Progenitor cell of endocrine pancreas (in vitro differentiated cells): ENCODE measurements around the gene RPUSD4. TPM values are rescaled to one million over a fixed set of nuclear protein-coding genes. Genes with fewer than 3 reads are reported as not detected.

Source experiments
- DNase-seq: peaks from one replicate; pipeline ENCODE4 v3.0.0; 2021; ENCODE audit warnings: low spot score; ENCODE audit not compliant: unreplicated experiment
- H3K27ac Mint-ChIP-seq: 2 replicates; pipeline ENCODE4 v1.8.0; 2021; ENCODE audit warnings: mild to moderate bottlenecking, moderate library complexity, mixed read lengths
- H3K27me3 Mint-ChIP-seq: 2 replicates; pipeline ENCODE4 v1.8.0; 2021; ENCODE audit warnings: mixed read lengths
- H3K36me3 Mint-ChIP-seq: 2 replicates; pipeline ENCODE4 v1.8.0; 2022; ENCODE audit warnings: mixed read lengths; ENCODE audit not compliant: insufficient read depth
- H3K4me1 Mint-ChIP-seq: 2 replicates; pipeline ENCODE4 v1.8.0; 2021; ENCODE audit warnings: low read depth, mixed read lengths
- H3K4me3 Mint-ChIP-seq: 2 replicates; pipeline ENCODE4 v1.8.0; 2021; ENCODE audit warnings: low read depth, mild to moderate bottlenecking, moderate library complexity, mixed read lengths
- H3K9me3 Mint-ChIP-seq: 2 replicates; pipeline ENCODE4 v1.8.0; 2021; ENCODE audit warnings: low read depth, mixed read lengths
- total RNA-seq: library from RNA; stranded (reverse); gene quantifications from 2 replicates; pipeline ENCODE4 v1.2.1, GENCODE V29; 2021
- TF ChIP-seq, protein P1 (sequence below): fragments of 200-600 bp; sonication (generic); IDR thresholded peaks from one replicate; pipeline ENCODE4 v1.5.0; 2021; ENCODE audit warnings: antibody characterized with exemption, mild to moderate bottlenecking; ENCODE audit not compliant: unreplicated experiment

RPUSD4 gene
- total RNA-seq, 1 donor from 2014 or later, result 41.0 TPM

- Mint-ChIP-seq H3K9me3 (no peaks in the 10 kb centered on the region), H3K4me3 (no peak overlapping the region), H3K4me1 (no peaks in the 10 kb centered on the region), H3K27ac (no peak overlapping the region), H3K27me3 (no peaks in the 10 kb centered on the region), H3K36me3 (no peaks in the 10 kb centered on the region)
- DNase-seq, result no peak
- TF ChIP-seq, protein P1, sequence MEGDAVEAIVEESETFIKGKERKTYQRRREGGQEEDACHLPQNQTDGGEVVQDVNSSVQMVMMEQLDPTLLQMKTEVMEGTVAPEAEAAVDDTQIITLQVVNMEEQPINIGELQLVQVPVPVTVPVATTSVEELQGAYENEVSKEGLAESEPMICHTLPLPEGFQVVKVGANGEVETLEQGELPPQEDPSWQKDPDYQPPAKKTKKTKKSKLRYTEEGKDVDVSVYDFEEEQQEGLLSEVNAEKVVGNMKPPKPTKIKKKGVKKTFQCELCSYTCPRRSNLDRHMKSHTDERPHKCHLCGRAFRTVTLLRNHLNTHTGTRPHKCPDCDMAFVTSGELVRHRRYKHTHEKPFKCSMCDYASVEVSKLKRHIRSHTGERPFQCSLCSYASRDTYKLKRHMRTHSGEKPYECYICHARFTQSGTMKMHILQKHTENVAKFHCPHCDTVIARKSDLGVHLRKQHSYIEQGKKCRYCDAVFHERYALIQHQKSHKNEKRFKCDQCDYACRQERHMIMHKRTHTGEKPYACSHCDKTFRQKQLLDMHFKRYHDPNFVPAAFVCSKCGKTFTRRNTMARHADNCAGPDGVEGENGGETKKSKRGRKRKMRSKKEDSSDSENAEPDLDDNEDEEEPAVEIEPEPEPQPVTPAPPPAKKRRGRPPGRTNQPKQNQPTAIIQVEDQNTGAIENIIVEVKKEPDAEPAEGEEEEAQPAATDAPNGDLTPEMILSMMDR, result no peak
Measured at GRCh38 chr11:126224647-126225294, 13.3 kb upstream of the RPUSD4 start.

GRCh38 chr11:126219547-126219946 is 8.1 kb upstream of the RPUSD4 start:
- Mint-ChIP-seq H3K4me1 (peaks cover 10% of the 10 kb centered on the region), H3K27ac (no peak overlapping the region), H3K4me3 (no peak overlapping the region), H3K27me3 (no peaks in the 10 kb centered on the region), H3K9me3 (no peaks in the 10 kb centered on the region), H3K36me3 (no peaks in the 10 kb centered on the region)
- TF ChIP-seq, protein P1, result no peak
- no peak for DNase-seq

DNA sequence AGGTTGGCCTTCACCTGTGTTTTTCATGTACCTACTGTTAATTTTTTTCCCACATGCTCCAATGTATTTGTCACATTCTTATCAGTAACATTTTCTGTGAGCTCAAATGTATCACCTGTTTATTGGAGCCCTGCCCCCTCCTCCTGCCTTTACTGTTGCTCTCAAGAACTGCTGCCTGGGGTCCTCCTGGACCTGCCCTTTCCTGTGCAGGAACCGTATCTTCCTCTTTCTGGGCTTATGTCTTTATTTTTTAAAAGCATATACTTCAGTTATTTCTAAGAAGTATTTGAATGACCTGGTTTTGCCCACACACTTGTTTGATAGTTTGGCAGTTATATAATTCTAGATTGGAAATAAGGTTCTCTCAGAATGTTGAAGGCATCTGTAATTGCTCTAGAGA is 6.0 kb upstream of the RPUSD4 start:
- TF ChIP-seq, protein P1, result no peak
- no peak overlapping the region for H3K4me3 Mint-ChIP-seq
- H3K9me3 Mint-ChIP-seq, result no peaks in the 10 kb centered on the region
- no peak for DNase-seq
- H3K27ac Mint-ChIP-seq, result no peak overlapping the region
- no peaks in the 10 kb centered on the region for H3K36me3 Mint-ChIP-seq
- H3K27me3 Mint-ChIP-seq, result no peaks in the 10 kb centered on the region
- H3K4me1 Mint-ChIP-seq, result peaks cover 17% of the 10 kb centered on the region

GRCh38 chr11:126216526-126217305 is 5.3 kb upstream of the RPUSD4 start:
- DNase-seq, result no peak
- Mint-ChIP-seq H3K4me1 (peaks cover 22% of the 10 kb centered on the region), H3K27me3 (no peaks in the 10 kb centered on the region), H3K36me3 (no peaks in the 10 kb centered on the region), H3K27ac (no peak overlapping the region), H3K9me3 (no peaks in the 10 kb centered on the region), H3K4me3 (no peak overlapping the region)
- TF ChIP-seq, protein P1, result no peak

DNA sequence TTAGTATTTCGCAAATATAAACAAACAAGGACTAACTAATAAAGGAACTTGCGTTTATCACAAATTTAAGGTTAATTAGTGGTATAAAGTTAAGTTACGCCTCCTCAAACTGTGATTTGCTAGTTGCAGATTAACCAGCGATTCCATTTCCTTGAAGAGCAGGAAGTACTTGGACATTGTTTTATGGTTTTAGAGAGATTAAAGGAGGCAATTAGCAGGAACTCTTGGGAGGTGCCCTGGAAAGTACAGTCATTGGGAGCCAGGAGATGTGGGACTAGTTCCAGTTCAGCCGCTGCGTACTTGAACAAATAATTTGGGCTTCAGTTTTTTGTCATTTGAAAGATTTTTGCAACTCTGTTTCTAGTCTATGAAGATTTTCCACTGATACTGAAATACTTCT is 3.4 kb upstream of the RPUSD4 start:
- no peak overlapping the region for H3K27ac Mint-ChIP-seq
- no peaks in the 10 kb centered on the region for H3K27me3 Mint-ChIP-seq
- TF ChIP-seq, protein P1, result no peak
- no peaks in the 10 kb centered on the region for H3K9me3 Mint-ChIP-seq
- DNase-seq, result no peak
- H3K4me3 Mint-ChIP-seq, result no peak overlapping the region
- H3K36me3 Mint-ChIP-seq, result no peaks in the 10 kb centered on the region
- peaks cover 27% of the 10 kb centered on the region for H3K4me1 Mint-ChIP-seq
